ENCODE results near the gene HMX3. TPM values are rescaled to one million over a fixed set of nuclear protein-coding genes. Genes with fewer than 3 reads are reported as not detected.

The HMX3 gene
- total RNA-seq, 1 donor from 2014 or later, result not detected

DNA sequence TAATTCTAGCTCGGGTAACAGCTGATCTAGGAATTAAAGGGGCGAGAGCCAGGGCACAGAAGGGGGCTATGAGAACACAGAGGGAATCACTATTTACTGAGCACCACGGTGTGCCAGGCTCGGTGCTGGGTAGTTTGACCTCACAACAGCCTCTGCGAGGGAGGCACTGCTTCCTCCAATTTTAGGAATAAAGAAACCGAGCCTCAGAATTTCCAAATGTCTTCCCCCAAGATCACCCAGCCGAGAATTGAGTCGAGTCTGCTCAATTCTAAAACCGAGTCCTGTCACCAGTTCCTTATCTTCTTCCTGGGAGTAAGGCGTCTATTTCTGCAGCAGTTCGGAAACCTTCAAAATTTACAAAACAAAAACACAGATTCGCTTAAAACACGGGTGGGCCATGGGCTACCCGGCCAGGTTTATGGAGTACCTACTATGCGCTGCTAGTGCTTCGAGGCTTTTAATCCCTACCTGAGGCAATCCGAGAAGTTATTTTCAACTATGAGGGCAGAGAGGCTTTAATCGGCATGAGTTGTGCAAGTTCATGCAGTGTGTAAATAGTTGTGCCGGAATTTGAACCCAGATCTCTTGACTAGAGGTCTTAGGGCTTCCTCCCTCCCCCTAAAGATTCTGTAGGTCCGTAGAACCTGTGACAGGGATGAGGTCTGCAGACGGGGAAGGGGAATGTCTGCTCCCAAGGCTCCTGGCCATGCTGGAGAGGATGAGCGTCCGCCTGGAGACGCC lies 11.3 kb downstream of the HMX3 start:
- Mint-ChIP-seq H3K27me3 (peaks cover 82% of the 10 kb centered on the region), H3K9me3 (ENCODE audit: low read depth) (no peaks in the 10 kb centered on the region), H3K4me1 (ENCODE audit: low read depth) (peaks cover 15% of the 10 kb centered on the region), H3K27ac (no peak overlapping the region), H3K4me3 (ENCODE audit: low read depth) (peak overlapping the region; percentile 48), H3K36me3 (ENCODE audit: insufficient read depth) (no peaks in the 10 kb centered on the region)
- no peak for DNase-seq (ENCODE audit: low spot score, unreplicated experiment)
- TF ChIP-seq, protein P1, sequence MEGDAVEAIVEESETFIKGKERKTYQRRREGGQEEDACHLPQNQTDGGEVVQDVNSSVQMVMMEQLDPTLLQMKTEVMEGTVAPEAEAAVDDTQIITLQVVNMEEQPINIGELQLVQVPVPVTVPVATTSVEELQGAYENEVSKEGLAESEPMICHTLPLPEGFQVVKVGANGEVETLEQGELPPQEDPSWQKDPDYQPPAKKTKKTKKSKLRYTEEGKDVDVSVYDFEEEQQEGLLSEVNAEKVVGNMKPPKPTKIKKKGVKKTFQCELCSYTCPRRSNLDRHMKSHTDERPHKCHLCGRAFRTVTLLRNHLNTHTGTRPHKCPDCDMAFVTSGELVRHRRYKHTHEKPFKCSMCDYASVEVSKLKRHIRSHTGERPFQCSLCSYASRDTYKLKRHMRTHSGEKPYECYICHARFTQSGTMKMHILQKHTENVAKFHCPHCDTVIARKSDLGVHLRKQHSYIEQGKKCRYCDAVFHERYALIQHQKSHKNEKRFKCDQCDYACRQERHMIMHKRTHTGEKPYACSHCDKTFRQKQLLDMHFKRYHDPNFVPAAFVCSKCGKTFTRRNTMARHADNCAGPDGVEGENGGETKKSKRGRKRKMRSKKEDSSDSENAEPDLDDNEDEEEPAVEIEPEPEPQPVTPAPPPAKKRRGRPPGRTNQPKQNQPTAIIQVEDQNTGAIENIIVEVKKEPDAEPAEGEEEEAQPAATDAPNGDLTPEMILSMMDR (IDR thresholded peaks at IDR 0.05; ENCODE audit: unreplicated experiment), result no peak

DNA sequence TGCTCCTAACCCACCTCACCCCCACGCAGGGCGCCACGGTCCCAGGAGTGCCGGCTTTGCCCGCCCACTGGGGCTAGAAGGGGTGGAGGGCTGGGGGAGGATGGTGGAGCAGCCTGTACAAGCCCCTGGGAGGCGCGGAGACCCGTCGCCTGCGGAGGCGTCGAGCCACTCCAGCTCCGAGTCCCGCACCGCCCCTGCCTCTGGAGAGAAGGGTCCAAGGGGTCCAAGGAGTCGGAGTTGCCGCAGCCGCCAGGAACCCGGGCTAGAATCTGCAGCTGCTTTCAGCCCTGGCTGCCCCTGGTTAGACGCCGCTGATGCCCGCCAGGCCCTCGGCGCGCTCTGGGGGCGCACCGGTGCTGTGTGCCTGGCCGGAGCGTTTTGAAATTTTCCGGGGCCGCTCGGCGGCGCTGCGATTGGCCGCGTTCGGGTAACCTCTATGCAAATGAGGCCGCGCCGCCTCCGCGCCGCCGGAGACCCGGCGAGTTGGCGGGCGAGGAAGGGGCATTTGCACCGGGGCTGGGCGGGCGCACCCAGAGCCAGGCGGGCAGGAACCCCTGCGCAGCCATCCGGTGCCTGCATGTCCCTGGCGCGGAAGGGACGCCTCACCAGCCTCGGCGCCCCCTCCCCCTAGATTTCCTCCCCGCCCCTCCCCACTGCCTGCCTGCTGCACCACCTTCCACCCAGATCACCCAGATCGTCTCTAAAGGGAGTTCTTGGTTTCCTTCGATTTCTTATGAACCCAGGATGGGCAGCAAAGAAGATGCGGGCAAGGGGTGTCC lies 12.1 kb downstream of the HMX3 start, which contains the start of gene HMX2:
Gene HMX2 (plus strand): TSS at position 502 of the 779 bp plus-strand sequence. CDS start 243 bp downstream, at position 745.
- H3K27ac Mint-ChIP-seq, result peak within 1 kb of the TSS; percentile 50
- peaks cover 82% of the 10 kb centered on the region for H3K27me3 Mint-ChIP-seq
- TF ChIP-seq, protein P1 (IDR thresholded peaks at IDR 0.05; ENCODE audit: unreplicated experiment), result no peak
- peak; percentile 26 for DNase-seq (ENCODE audit: low spot score, unreplicated experiment)
- no peaks in the 10 kb centered on the region for H3K36me3 Mint-ChIP-seq (ENCODE audit: insufficient read depth)
- H3K9me3 Mint-ChIP-seq (ENCODE audit: low read depth), result no peaks in the 10 kb centered on the region
- peaks cover 15% of the 10 kb centered on the region for H3K4me1 Mint-ChIP-seq (ENCODE audit: low read depth)
- H3K4me3 Mint-ChIP-seq (ENCODE audit: low read depth), result peak within 1 kb of the TSS; percentile 48

DNA sequence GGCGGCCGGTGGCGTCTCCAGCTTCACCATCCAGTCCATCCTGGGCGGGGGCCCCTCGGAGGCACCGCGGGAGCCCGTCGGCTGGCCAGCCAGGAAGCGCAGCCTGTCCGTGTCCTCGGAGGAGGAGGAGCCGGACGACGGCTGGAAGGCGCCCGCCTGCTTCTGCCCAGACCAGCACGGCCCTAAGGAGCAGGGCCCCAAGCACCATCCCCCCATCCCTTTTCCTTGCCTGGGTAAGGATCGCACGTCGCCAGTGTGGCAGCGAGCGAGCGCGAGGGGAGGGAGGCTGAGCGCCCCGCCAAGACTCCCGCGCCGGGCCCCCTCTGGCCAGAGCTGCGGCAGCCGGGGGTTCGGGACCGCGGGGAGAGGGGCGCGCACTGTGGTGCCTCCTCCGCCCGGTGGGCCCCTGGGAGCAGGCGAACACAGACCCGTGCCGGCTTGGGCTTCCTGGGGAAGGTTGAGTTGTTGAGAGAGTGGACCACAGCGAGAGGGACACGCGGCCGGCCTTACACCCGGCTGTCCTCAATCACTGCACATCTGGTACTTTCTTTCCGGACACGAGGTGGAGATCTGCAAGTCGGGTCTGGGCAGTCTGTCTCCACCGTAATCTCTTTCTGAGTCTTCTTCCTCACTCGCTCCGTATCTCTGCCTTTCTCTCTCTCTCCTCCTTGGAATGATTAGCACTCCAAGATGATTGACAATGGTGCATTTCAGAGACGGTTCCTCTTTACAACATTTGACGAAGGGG lies 12.8 kb downstream of the HMX3 start:
- no peak for DNase-seq (ENCODE audit: low spot score, unreplicated experiment)
- peaks cover 15% of the 10 kb centered on the region for H3K4me1 Mint-ChIP-seq (ENCODE audit: low read depth)
- no peaks in the 10 kb centered on the region for H3K9me3 Mint-ChIP-seq (ENCODE audit: low read depth)
- peak overlapping the region; percentile 50 for H3K27ac Mint-ChIP-seq
- peak overlapping the region; percentile 3 for H3K4me3 Mint-ChIP-seq (ENCODE audit: low read depth)
- TF ChIP-seq, protein P1 (IDR thresholded peaks at IDR 0.05; ENCODE audit: unreplicated experiment), result no peak
- H3K36me3 Mint-ChIP-seq (ENCODE audit: insufficient read depth), result no peaks in the 10 kb centered on the region
- H3K27me3 Mint-ChIP-seq, result peaks cover 82% of the 10 kb centered on the region

DNA sequence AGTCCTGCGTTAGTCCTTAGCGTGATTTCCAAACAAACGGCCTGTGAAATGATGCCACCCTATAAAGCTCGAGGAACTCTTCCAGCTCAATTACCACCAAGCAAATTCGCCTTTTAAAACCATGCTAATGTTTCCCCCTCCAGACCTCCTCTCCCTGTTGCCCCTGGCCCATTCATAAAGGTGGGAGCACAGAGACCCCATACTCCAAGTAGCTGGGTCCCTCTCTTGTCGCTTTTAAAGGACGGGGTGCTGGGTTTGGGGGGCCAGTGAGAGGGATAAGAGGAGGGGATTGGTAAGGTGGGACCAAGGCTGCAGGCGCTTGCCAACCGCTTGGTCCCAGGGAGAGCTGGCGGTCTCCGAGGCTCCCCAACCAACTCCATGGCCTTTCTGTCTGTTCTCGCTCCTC lies 13.4 kb downstream of the HMX3 start:
- H3K4me3 Mint-ChIP-seq (ENCODE audit: low read depth), result peak overlapping the region; percentile 3
- H3K4me1 Mint-ChIP-seq (ENCODE audit: low read depth), result peaks cover 16% of the 10 kb centered on the region
- no peaks in the 10 kb centered on the region for H3K36me3 Mint-ChIP-seq (ENCODE audit: insufficient read depth)
- H3K27ac Mint-ChIP-seq, result peak overlapping the region; percentile 50
- DNase-seq (ENCODE audit: low spot score, unreplicated experiment), result no peak
- peaks cover 79% of the 10 kb centered on the region for H3K27me3 Mint-ChIP-seq
- TF ChIP-seq, protein P1 (IDR thresholded peaks at IDR 0.05; ENCODE audit: unreplicated experiment), result no peak
- no peaks in the 10 kb centered on the region for H3K9me3 Mint-ChIP-seq (ENCODE audit: low read depth)

All from progenitor cell of endocrine pancreas (in vitro differentiated cells).